ENCODE measurements around the gene ASF1B. TPM values are rescaled to one million over a fixed set of nuclear protein-coding genes. Genes with fewer than 3 reads are reported as not detected.

Gene ASF1B
- total RNA-seq, 4 donors from 2014 or later: 1.2 TPM; not detected in 3

DNA sequence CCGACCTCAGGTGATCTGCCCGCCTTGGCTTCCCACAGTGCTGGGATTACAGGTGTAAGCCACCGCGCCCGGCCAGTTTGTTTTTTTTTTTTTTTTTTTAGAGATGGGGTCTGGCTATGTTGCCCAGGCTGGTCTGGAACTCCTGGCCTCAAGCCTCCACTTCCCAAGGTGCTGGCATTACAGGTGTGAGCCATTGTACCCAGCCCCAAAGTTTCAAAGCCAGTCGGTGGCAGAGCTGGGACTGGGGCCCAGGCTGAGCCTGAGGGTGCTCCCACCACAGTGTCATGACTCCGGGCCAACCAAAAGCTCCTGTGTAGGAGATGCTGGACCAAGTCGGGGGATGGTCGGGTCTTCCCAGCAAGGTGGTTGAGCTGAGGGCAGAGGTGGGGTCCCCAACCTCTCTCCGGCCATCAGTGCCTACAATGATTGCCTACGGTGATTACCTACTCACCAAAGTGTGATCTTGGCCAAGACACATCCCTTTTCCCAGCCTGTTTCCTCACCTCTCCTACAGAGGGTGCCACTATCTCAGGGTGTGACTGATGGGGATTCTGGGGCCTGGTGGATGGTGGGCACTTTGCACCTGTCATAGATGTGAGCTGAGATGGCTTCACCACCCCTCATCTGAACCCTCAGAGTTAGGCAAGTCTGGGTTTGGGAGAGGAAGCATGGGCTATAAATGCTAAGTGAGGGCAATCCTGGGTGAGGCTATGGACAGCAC lies 40.0 kb downstream of the ASF1B start:
- 77 to 92% methylated on average over 2 to 3 of the region's 11 CpGs for WGBS, 2 donors (ENCODE audit: low coverage in 1 of 2)
- H3K36me3 ChIP-seq: peaks cover 0 to 58% of the 10 kb centered on the region in 2 donors
- ATAC-seq: no peak

DNA sequence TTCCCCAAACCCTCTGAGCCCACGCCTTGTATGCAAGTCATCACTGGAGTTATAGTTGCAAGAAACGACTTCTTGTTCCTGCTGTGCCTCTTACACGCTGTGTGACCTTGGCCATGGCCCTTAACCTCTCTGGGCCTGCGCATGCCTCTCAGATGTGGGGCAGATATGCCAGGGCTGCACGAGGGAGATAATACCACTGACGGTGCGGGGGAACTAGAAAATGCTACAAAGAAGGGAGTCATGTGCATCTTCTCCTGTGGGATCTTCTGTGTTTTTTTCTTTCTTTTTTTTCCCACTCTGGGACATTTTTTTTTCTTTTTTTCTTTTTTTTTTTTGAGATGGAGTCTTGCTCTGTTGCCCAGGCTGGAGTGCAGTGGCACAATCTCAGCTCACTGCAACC lies 41.5 kb downstream of the ASF1B start:
- H3K4me1 ChIP-seq: peaks cover 0 to 13% (median 3%) of the 10 kb centered on the region in 3 donors
- 82 to 89% methylated on average over 7 of the region's 7 CpGs for WGBS, 2 donors (ENCODE audit: low coverage in 1 of 2)

More for the DNA sequence above, 40.0 kb downstream of the ASF1B start:
- peaks cover 0 to 10% (median 3%) of the 10 kb centered on the region in 3 donors for H3K4me1 ChIP-seq
- H3K27me3 ChIP-seq: no peaks in the 10 kb centered on the region
- H3K4me3 ChIP-seq: no peak overlapping the region
- peaks cover 0 to 12% (median 0%) of the 10 kb centered on the region in 3 donors for H3K9me3 ChIP-seq
- H3K27ac ChIP-seq: no peak overlapping the region
- no peak for TF ChIP-seq POLR2AphosphoS5 (IDR thresholded peaks at IDR 0.05)
- no peak for TF ChIP-seq POLR2A (IDR thresholded peaks at IDR 0.05)
- TF ChIP-seq, protein P1, sequence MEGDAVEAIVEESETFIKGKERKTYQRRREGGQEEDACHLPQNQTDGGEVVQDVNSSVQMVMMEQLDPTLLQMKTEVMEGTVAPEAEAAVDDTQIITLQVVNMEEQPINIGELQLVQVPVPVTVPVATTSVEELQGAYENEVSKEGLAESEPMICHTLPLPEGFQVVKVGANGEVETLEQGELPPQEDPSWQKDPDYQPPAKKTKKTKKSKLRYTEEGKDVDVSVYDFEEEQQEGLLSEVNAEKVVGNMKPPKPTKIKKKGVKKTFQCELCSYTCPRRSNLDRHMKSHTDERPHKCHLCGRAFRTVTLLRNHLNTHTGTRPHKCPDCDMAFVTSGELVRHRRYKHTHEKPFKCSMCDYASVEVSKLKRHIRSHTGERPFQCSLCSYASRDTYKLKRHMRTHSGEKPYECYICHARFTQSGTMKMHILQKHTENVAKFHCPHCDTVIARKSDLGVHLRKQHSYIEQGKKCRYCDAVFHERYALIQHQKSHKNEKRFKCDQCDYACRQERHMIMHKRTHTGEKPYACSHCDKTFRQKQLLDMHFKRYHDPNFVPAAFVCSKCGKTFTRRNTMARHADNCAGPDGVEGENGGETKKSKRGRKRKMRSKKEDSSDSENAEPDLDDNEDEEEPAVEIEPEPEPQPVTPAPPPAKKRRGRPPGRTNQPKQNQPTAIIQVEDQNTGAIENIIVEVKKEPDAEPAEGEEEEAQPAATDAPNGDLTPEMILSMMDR (IDR thresholded peaks at IDR 0.05): peak in 2 of 4 experiments; percentile 7 to 19
- TF ChIP-seq EP300 (IDR thresholded peaks at IDR 0.05): no peak

DNA sequence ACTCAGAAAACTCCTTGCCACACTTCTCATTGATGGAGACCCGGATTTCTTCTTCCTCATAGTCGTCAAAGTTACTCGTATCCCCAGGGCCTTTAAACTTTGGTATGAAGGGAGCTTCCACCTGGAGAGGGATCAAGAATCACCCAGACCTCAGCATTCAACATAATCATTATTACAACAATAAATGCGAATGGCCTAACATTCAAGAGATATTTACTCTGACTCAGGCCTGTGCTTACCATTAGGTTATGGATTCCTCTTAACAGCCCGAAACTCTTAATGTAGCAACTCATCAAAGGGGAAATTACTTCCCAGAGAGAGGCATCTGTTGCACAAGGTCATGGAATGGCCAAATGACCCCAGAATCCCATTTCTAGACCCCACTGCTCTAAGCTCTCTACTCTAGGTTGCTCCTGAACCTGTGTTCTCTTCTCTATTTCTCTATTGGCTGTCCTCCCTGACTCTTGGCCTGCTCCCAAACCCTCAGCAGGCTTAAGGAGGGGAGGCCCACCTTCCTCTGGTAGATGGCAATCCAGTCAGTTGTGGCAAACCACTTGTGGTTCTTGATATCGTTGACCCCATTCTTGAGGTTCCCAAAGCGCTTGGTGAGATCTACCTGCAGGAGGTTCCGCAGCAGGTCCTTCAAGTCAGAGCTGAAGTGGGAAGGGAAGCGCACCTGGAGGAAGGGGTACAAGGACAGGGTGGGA lies 43.1 kb downstream of the ASF1B start:
- Histone ChIP-seq H3K36me3 (peaks cover 0 to 35% of the 10 kb centered on the region in 2 donors), H3K4me3 (no peak overlapping the region), H3K9me3 (peaks cover 0 to 12% (median 0%) of the 10 kb centered on the region in 3 donors), H3K4me1 (peaks cover 0 to 25% (median 10%) of the 10 kb centered on the region in 3 donors), H3K27me3 (no peaks in the 10 kb centered on the region), H3K27ac (no peak overlapping the region)
- WGBS, 2 donors (ENCODE audit: low coverage in 1 of 2): 96 to 97% methylated on average over 5 to 8 of the region's 9 CpGs
- ATAC-seq: no peak
- TF ChIP-seq, protein P1 (IDR thresholded peaks at IDR 0.05): no peak
- no peak for TF ChIP-seq POLR2AphosphoS5 (IDR thresholded peaks at IDR 0.05)
- TF ChIP-seq EP300 (IDR thresholded peaks at IDR 0.05): no peak
- no peak for TF ChIP-seq POLR2A (IDR thresholded peaks at IDR 0.05)

More for the DNA sequence above, 41.5 kb downstream of the ASF1B start:
- no peak for TF ChIP-seq POLR2A (IDR thresholded peaks at IDR 0.05)
- Histone ChIP-seq H3K9me3 (peaks cover 0 to 12% (median 0%) of the 10 kb centered on the region in 3 donors), H3K36me3 (peaks cover 0 to 42% of the 10 kb centered on the region in 2 donors), H3K4me3 (no peak overlapping the region), H3K27me3 (no peaks in the 10 kb centered on the region), H3K27ac (no peak overlapping the region)
- ATAC-seq: no peak

DNA sequence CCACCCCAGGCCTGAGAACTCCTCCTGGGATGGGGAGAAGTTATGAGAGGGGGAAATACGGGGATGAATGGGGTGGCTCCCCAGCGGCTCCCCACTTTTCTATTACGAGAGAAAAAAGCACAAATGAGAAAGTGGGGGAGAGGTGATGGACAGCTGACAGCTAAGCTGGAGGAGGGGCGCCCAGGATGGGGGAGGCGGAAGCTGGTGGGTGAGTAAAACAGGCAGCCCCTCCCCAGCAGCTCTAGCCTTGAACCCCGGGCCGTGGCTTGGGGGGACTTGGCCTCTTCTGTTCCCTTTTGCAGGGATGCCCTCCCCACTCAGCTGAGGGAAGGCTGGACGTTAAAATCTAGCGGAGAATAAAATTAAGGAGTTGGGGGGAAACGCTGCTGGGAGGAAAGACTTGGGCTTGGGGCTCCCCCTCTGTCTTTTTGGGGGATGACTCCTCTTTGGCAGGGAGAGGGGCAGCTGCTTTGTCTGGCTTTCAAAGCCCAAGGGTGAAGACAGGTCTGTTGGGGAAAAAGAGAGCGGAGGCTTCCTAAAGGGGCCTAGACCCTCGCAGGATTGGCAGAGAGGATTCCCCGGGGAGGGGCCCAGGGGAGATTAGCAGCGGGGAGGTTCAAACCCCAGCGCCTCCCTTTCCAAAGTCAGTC lies 44.5 kb downstream of the ASF1B start:
- ATAC-seq: no peak
- H3K36me3 ChIP-seq: peaks cover 0 to 30% of the 10 kb centered on the region in 2 donors
- H3K27ac ChIP-seq: peak overlapping the region in 3 of 4 donors; percentile 97 to 99 (median 98)
- WGBS, 2 donors (ENCODE audit: low coverage in 1 of 2): 7 to 19% methylated on average over 10 to 15 of the region's 15 CpGs
- peaks cover 0 to 25% (median 10%) of the 10 kb centered on the region in 3 donors for H3K4me1 ChIP-seq
- H3K27me3 ChIP-seq: no peaks in the 10 kb centered on the region
- H3K9me3 ChIP-seq: peaks cover 0 to 12% (median 0%) of the 10 kb centered on the region in 3 donors
- TF ChIP-seq EP300 (IDR thresholded peaks at IDR 0.05) (no peak), POLR2A (IDR thresholded peaks at IDR 0.05) (no peak), POLR2AphosphoS5 (IDR thresholded peaks at IDR 0.05) (no peak)
- TF ChIP-seq, protein P1 (IDR thresholded peaks at IDR 0.05): no peak
- H3K4me3 ChIP-seq: peak overlapping the region; percentile 67 to 89

All from gastroesophageal sphincter (tissue), 4 donors.